ENCODE data around the gene EMILIN2. TPM values are rescaled to one million over a fixed set of nuclear protein-coding genes. Genes with fewer than 3 reads are reported as not detected.

Gene EMILIN2
- total and polyA plus RNA-seq, 2 donors (not counting 3 experiments of a cell fraction or from before 2014, with no cell fraction given): 9.4 to 13.4 TPM

DNA sequence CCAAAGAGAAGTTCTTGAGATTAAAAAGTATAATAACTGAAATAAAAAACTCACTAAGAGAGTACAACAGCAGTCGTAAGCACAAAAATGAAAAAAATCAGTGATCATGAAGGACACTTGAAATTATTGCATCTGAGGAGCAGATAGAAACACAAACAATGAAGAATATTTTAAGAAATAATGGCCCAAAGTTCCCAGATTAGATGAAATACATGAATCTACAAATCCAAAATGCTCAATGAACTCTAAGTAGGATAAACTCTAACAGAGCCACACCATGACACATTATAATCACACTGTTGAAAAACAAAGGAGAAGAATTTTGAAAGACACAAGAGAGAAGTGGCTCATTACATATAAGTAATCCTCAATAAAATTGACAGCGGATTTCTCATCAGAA is 31.9 kb upstream of the EMILIN2 start:
- dilution Hi-C loops (cut with MboI; ENCODE audit: extremely low pct_ligation_motif_present, low sequenced_read_pairs): no loop called here

DNA sequence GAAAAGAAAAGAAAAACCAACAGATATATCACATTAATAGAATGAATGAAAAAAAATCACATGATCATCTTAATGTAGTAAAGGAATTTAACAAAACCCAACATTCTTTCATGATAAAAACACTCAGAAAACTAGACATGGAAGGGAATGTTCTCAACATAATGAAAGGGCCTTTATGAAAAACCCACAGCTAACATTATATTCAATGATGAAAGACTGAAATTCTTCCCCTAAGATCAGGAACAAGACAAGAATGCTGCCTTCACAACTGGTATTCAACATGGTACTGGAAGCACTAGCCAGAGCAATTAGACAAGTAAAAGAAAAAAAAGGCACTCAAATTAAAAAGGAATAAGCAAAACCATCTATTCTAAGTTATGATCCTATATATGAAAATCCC is 28.5 kb upstream of the EMILIN2 start:
- CTCF ChIA-PET: interaction anchor here (0.7 to 1.0 kb wide), 2 partner anchors 11 to 23 kb away, joined by 3 read pairs; no protein-coding TSS in a partner anchor
- Histone ChIP-seq H4K20me1 (replicated peaks; ENCODE audit: control insufficient read depth, extremely low read depth, insufficient read depth, low read length) (no peaks in the 10 kb centered on the region), H3K9me1 (replicated peaks; ENCODE audit: control insufficient read depth, extremely low read depth, insufficient read depth, low read length) (no peaks in the 10 kb centered on the region), H2AFZ (ENCODE audit: low read depth, low read length) (no peak overlapping the region), H3K4me2 (ENCODE audit: insufficient read depth, low read length) (no peak overlapping the region), H3K4me3 (replicated peaks in 1 of 3; ENCODE audit: insufficient read depth in 1 of 3, low read depth in 1 of 3, low read length in 3 of 3) (no peak overlapping the region), H3K27ac (ENCODE audit: insufficient read depth, low read depth, low read length) (no peak overlapping the region), H3K27me3 (ENCODE audit: control insufficient read depth in 2 of 2, insufficient read depth in 2 of 2, low read length in 2 of 2) (peaks cover 0 to 3% of the 10 kb centered on the region in 2 experiments), H3K9me3 (replicated peaks; ENCODE audit: control insufficient read depth, insufficient read depth, low read length) (no peaks in the 10 kb centered on the region), H3K4me1 (ENCODE audit: control insufficient read depth, extremely low read depth, insufficient read depth, low read length) (no peaks in the 10 kb centered on the region), H3K79me2 (ENCODE audit: control insufficient read depth, insufficient read depth, low read length) (no peaks in the 10 kb centered on the region), H3K36me3 (ENCODE audit: control insufficient read depth in 2 of 2, extremely low read depth in 1 of 2, insufficient read depth in 2 of 2, low read length in 2 of 2) (no peaks in the 10 kb centered on the region), H3K9ac (replicated peaks; ENCODE audit: extremely low read depth, insufficient read depth, low read length) (no peak overlapping the region)
- DNase-seq (ENCODE audit: low read depth, low spot score) (no peak), FAIRE-seq (no peak)
- POLR2A ChIA-PET: no interaction called here
- intact Hi-C loops (cut with micrococcal nuclease) (no loop called here), dilution Hi-C loops (cut with MboI; ENCODE audit: extremely low pct_ligation_motif_present, low sequenced_read_pairs) (no loop called here)
- TF ChIP-seq GATA2 (IDR thresholded peaks at IDR 0.05; ENCODE audit: insufficient read depth, insufficient read length, low read depth, low read length) (no peak), MYC (IDR thresholded peaks at IDR 0.05; ENCODE audit: low read depth, low read length) (no peak), POLR2AphosphoS5 (IDR thresholded peaks at IDR 0.05; ENCODE audit: insufficient read depth, low read depth, low read length) (no peak), EZH2 (IDR thresholded peaks at IDR 0.05; ENCODE audit: borderline replicate concordance, low read depth, low read length, severe bottlenecking) (no peak), JUN (IDR thresholded peaks at IDR 0.05; ENCODE audit: borderline replicate concordance, insufficient read depth, insufficient read length, low read depth) (no peak), FOS (IDR thresholded peaks at IDR 0.05; ENCODE audit: borderline replicate concordance, insufficient read depth, low read length) (no peak), POLR2A (IDR thresholded peaks at IDR 0.05; ENCODE audit: low read depth, low read length) (no peak)
- TF ChIP-seq, protein P1, sequence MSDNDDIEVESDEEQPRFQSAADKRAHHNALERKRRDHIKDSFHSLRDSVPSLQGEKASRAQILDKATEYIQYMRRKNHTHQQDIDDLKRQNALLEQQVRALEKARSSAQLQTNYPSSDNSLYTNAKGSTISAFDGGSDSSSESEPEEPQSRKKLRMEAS (IDR thresholded peaks at IDR 0.05; ENCODE audit: insufficient read depth, insufficient read length): no peak
- TF ChIP-seq, protein P2, sequence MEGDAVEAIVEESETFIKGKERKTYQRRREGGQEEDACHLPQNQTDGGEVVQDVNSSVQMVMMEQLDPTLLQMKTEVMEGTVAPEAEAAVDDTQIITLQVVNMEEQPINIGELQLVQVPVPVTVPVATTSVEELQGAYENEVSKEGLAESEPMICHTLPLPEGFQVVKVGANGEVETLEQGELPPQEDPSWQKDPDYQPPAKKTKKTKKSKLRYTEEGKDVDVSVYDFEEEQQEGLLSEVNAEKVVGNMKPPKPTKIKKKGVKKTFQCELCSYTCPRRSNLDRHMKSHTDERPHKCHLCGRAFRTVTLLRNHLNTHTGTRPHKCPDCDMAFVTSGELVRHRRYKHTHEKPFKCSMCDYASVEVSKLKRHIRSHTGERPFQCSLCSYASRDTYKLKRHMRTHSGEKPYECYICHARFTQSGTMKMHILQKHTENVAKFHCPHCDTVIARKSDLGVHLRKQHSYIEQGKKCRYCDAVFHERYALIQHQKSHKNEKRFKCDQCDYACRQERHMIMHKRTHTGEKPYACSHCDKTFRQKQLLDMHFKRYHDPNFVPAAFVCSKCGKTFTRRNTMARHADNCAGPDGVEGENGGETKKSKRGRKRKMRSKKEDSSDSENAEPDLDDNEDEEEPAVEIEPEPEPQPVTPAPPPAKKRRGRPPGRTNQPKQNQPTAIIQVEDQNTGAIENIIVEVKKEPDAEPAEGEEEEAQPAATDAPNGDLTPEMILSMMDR (IDR thresholded peaks at IDR 0.05; ENCODE audit: extremely low read depth in 1 of 2, insufficient read depth in 1 of 2, low read depth in 1 of 2, low read length in 2 of 2): no peak
- no TSS peak for BruUV-seq (replicated peaks)

More for the DNA sequence above, 31.9 kb upstream of the EMILIN2 start:
- DNase-seq (ENCODE audit: low read depth, low spot score): no peak
- H4K20me1 ChIP-seq (replicated peaks; ENCODE audit: control insufficient read depth, extremely low read depth, insufficient read depth, low read length): no peaks in the 10 kb centered on the region
- CTCF ChIA-PET: no interaction called here
- TF ChIP-seq JUN (IDR thresholded peaks at IDR 0.05; ENCODE audit: borderline replicate concordance, insufficient read depth, insufficient read length, low read depth) (no peak), MYC (IDR thresholded peaks at IDR 0.05; ENCODE audit: low read depth, low read length) (no peak)
- POLR2A ChIA-PET: no interaction called here
- no peaks in the 10 kb centered on the region for H3K9me3 ChIP-seq (replicated peaks; ENCODE audit: control insufficient read depth, insufficient read depth, low read length)
- H2AFZ ChIP-seq (ENCODE audit: low read depth, low read length): no peak overlapping the region
- H3K27me3 ChIP-seq (ENCODE audit: control insufficient read depth in 2 of 2, insufficient read depth in 2 of 2, low read length in 2 of 2): peaks cover 0 to 3% of the 10 kb centered on the region in 2 experiments
- intact Hi-C loops (cut with micrococcal nuclease): no loop called here
- H3K79me2 ChIP-seq (ENCODE audit: control insufficient read depth, insufficient read depth, low read length): no peaks in the 10 kb centered on the region
- H3K4me3 ChIP-seq (replicated peaks in 1 of 3; ENCODE audit: insufficient read depth in 1 of 3, low read depth in 1 of 3, low read length in 3 of 3): no peak overlapping the region
- H3K4me1 ChIP-seq (ENCODE audit: control insufficient read depth, extremely low read depth, insufficient read depth, low read length): no peaks in the 10 kb centered on the region
- no peak for FAIRE-seq
- no peaks in the 10 kb centered on the region for H3K9me1 ChIP-seq (replicated peaks; ENCODE audit: control insufficient read depth, extremely low read depth, insufficient read depth, low read length)
- no peak overlapping the region for H3K9ac ChIP-seq (replicated peaks; ENCODE audit: extremely low read depth, insufficient read depth, low read length)
- BruUV-seq (replicated peaks): no TSS peak
- no peak overlapping the region for H3K27ac ChIP-seq (ENCODE audit: insufficient read depth, low read depth, low read length)
- H3K36me3 ChIP-seq (ENCODE audit: control insufficient read depth in 2 of 2, extremely low read depth in 1 of 2, insufficient read depth in 2 of 2, low read length in 2 of 2): no peaks in the 10 kb centered on the region
- H3K4me2 ChIP-seq (ENCODE audit: insufficient read depth, low read length): no peak overlapping the region
